ENCODE measurements around the gene SLC30A7.

Gene SLC30A7

DNA sequence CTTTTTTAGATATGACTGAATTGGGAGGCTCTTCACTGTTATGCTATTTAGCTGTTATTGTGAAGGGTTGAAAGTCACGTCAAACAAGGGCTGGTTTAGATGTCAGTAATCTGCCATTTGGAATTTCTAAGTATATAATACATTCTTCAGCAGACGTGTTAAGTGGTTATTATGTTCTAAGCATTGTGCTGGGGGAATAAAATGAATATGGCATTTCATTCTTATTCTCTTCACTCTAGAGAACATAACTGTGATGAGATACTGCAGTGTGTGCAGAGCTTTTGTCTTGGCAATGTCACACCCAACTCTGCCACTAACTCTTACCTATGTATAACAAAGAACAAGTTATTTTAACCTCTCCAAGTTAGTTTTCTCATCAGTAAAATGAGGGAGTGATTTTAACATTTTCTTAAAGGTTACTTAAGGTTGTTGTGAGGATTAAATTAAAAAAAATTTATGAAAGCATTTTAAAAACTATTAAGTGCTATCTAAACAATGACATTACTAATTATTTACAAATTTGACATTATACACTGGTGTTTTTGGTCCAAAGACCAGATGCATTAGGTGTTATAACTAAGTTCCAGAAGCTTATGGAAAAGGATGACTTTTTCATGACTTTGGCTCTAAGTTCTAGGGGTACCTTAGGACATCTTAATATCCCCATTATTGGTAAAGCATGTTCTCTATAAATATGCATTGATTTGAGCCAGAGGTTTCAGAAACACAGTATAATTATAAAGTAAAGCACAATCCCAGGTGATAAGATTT lies 58.3 kb downstream of the SLC30A7 start:
- H3K4me1 ChIP-seq (ENCODE audit: control insufficient read depth in 1 of 2, insufficient read depth in 2 of 2, low read length in 2 of 2) = peaks cover 0 to 7% of the 10 kb centered on the region in 2 donors
- no peaks in the 10 kb centered on the region for H3K9me3 ChIP-seq (ENCODE audit: control insufficient read depth in 1 of 2, low read length in 2 of 2)
- H3K36me3 ChIP-seq (ENCODE audit: control insufficient read depth in 1 of 2, insufficient read depth in 2 of 2, low read length in 2 of 2) = peaks cover 5 to 11% of the 10 kb centered on the region in 2 donors
- no peaks in the 10 kb centered on the region for H3K27me3 ChIP-seq (ENCODE audit: low read depth, low read length)
- no peak overlapping the region for H3K27ac ChIP-seq (ENCODE audit: low read length)
- no peak overlapping the region for H3K4me3 ChIP-seq (ENCODE audit: low read depth in 1 of 2, low read length in 2 of 2)

DNA sequence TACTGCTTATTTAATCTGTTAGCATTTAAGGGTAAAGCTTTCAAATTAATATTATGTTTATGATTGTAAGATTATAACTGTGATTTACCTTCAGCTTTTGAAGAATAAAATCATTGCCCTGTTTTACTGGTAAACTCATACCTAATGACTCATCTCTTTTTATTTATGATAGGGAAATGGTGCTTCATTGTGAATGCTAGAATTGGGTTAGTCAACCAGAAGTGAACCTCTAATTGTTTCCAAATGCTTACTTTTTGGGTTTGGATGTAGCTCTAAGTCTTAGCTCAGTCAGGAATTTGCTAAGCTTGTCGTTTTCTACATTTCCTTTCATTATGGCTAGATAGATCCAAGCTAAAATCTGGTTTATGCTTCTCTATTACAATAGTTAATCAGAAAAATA lies 59.4 kb downstream of the SLC30A7 start:
- H3K27ac ChIP-seq (ENCODE audit: low read length) = no peak overlapping the region
- H3K4me1 ChIP-seq (ENCODE audit: control insufficient read depth in 1 of 2, insufficient read depth in 2 of 2, low read length in 2 of 2) = peaks cover 0 to 3% of the 10 kb centered on the region in 2 donors
- no peak overlapping the region for H3K4me3 ChIP-seq (ENCODE audit: low read depth in 1 of 2, low read length in 2 of 2)
- no peaks in the 10 kb centered on the region for H3K9me3 ChIP-seq (ENCODE audit: control insufficient read depth in 1 of 2, low read length in 2 of 2)
- H3K27me3 ChIP-seq (ENCODE audit: low read depth, low read length) = no peaks in the 10 kb centered on the region
- peaks cover 5 to 11% of the 10 kb centered on the region in 2 donors for H3K36me3 ChIP-seq (ENCODE audit: control insufficient read depth in 1 of 2, insufficient read depth in 2 of 2, low read length in 2 of 2)

DNA sequence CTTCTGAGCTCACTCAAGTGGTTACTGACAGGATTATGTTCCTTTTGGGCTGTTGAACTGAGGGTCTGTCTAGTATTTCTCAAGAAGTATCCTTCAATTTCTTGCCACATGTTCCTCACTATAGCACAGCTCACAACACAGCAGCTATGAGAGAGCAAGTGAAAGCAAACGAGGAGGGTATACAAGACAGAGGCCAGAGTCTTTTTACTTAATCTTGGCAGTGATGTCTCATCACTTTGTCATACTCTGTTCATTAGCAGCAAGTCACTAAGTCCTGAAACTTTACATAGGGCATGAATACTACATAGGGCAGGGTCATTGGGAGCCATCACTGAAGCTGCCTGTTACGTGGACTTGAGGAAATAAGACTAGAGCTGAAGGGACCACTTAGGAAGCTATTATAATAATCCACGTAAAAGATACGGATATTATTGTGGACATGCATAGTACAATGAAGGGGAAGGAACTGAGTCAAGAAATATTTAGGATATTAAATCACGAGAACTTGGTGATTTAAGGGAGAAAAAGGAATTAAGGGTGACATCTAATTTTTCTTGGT lies 63.7 kb downstream of the SLC30A7 start:
- Histone ChIP-seq H3K27me3 (ENCODE audit: low read depth, low read length) (no peaks in the 10 kb centered on the region), H3K9me3 (ENCODE audit: control insufficient read depth in 1 of 2, low read length in 2 of 2) (no peaks in the 10 kb centered on the region), H3K27ac (ENCODE audit: low read length) (no peak overlapping the region), H3K36me3 (ENCODE audit: control insufficient read depth in 1 of 2, insufficient read depth in 2 of 2, low read length in 2 of 2) (no peaks in the 10 kb centered on the region), H3K4me3 (ENCODE audit: low read depth in 1 of 2, low read length in 2 of 2) (no peak overlapping the region), H3K4me1 (ENCODE audit: control insufficient read depth in 1 of 2, insufficient read depth in 2 of 2, low read length in 2 of 2) (no peaks in the 10 kb centered on the region)

DNA sequence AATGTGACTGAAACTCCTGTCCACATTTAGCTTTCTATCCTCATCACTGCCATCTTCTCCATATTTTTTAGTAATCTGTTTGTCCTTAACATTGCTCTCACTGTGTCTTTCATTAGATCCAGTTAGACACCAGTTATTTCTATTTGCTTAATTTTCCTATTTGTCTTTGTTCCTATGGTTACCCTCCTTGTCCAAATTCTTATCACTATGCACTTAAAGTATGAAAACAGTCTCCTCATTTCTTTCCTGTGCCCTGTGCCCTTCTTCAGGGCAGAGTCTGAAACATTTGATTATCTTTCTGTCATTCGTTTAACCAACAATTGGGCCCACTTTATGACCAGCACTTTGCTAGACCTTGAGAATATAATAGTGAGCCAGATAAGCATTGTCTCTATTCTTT lies 64.2 kb downstream of the SLC30A7 start:
- no peaks in the 10 kb centered on the region for H3K4me1 ChIP-seq (ENCODE audit: control insufficient read depth in 1 of 2, insufficient read depth in 2 of 2, low read length in 2 of 2)
- peaks cover 2% of the 10 kb centered on the region in 2 donors for H3K36me3 ChIP-seq (ENCODE audit: control insufficient read depth in 1 of 2, insufficient read depth in 2 of 2, low read length in 2 of 2)
- H3K9me3 ChIP-seq (ENCODE audit: control insufficient read depth in 1 of 2, low read length in 2 of 2) = no peaks in the 10 kb centered on the region
- no peak overlapping the region for H3K27ac ChIP-seq (ENCODE audit: low read length)
- H3K4me3 ChIP-seq (ENCODE audit: low read depth in 1 of 2, low read length in 2 of 2) = no peak overlapping the region
- no peaks in the 10 kb centered on the region for H3K27me3 ChIP-seq (ENCODE audit: low read depth, low read length)

DNA sequence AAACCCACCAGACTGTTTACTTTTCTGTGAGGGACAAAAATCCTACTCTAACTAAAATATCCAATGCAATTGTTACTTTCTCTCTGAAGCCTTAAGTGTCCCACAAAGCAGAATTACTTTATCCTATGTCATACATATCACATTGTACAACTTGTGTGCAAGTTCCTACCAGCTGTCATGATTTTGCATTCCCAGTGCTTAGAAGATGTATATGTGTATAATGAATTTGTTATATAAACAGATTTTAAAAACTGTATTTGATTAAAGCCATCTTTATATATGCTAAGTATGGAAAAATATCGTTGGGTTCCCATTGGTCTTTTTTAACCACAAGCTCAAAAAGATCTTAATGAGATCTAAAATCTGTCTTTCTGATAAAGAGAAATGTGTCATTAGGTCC lies 72.7 kb downstream of the SLC30A7 start:
- peaks cover 16 to 24% of the 10 kb centered on the region in 2 donors for H3K36me3 ChIP-seq (ENCODE audit: control insufficient read depth in 1 of 2, insufficient read depth in 2 of 2, low read length in 2 of 2)
- no peak overlapping the region for H3K4me3 ChIP-seq (ENCODE audit: low read depth in 1 of 2, low read length in 2 of 2)
- no peaks in the 10 kb centered on the region for H3K9me3 ChIP-seq (ENCODE audit: control insufficient read depth in 1 of 2, low read length in 2 of 2)
- no peaks in the 10 kb centered on the region for H3K27me3 ChIP-seq (ENCODE audit: low read depth, low read length)
- no peaks in the 10 kb centered on the region for H3K4me1 ChIP-seq (ENCODE audit: control insufficient read depth in 1 of 2, insufficient read depth in 2 of 2, low read length in 2 of 2)
- no peak overlapping the region for H3K27ac ChIP-seq (ENCODE audit: low read length)

DNA sequence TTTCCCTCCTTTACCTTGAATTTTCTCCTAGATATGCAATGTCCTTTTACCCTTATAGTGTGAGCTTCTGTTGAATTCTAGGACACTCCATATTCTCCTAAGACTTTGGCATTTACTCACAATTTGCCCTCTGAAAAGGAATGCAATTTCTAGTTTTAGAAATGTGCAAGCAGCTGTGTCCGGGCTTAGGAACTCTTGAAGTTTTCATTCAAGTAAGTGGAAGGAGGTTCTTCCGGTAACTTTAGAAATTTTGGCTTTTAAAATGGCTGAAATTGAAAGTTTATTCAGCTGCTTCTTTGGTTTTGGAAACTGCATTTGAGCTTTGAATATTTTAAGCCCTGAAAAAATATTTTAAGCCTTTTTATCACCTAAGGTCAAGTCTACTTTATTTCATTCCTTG lies 73.4 kb downstream of the SLC30A7 start:
- Histone ChIP-seq H3K4me3 (ENCODE audit: low read depth in 1 of 2, low read length in 2 of 2) (no peak overlapping the region), H3K4me1 (ENCODE audit: control insufficient read depth in 1 of 2, insufficient read depth in 2 of 2, low read length in 2 of 2) (no peaks in the 10 kb centered on the region), H3K36me3 (ENCODE audit: control insufficient read depth in 1 of 2, insufficient read depth in 2 of 2, low read length in 2 of 2) (peaks cover 16 to 24% of the 10 kb centered on the region in 2 donors), H3K27me3 (ENCODE audit: low read depth, low read length) (no peaks in the 10 kb centered on the region), H3K27ac (ENCODE audit: low read length) (no peak overlapping the region), H3K9me3 (ENCODE audit: control insufficient read depth in 1 of 2, low read length in 2 of 2) (no peaks in the 10 kb centered on the region)

DNA sequence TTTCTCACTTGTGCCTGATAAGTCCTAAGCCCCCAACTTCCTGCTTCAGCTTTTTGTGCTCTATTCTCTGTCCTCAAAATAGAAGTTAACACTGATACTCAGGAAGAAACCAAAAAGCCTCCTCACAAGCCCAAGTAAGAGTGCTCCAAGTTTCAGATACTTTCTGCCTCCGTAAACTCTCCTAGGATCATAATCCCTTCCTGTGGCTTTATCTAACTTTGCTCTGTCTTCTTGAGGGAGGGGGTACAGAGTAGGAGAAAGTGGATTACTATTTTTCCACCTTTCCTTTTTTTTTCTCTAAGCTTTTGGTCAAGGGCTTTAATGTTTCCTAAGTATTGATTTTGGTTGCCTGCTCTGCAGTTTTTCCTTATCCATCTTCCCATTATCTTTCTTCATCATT lies 75.1 kb downstream of the SLC30A7 start:
- no peaks in the 10 kb centered on the region for H3K4me1 ChIP-seq (ENCODE audit: control insufficient read depth in 1 of 2, insufficient read depth in 2 of 2, low read length in 2 of 2)
- no peak overlapping the region for H3K27ac ChIP-seq (ENCODE audit: low read length)
- no peaks in the 10 kb centered on the region for H3K27me3 ChIP-seq (ENCODE audit: low read depth, low read length)
- H3K9me3 ChIP-seq (ENCODE audit: control insufficient read depth in 1 of 2, low read length in 2 of 2) = no peaks in the 10 kb centered on the region
- H3K4me3 ChIP-seq (ENCODE audit: low read depth in 1 of 2, low read length in 2 of 2) = no peak overlapping the region
- H3K36me3 ChIP-seq (ENCODE audit: control insufficient read depth in 1 of 2, insufficient read depth in 2 of 2, low read length in 2 of 2) = peaks cover 9 to 15% of the 10 kb centered on the region in 2 donors

DNA sequence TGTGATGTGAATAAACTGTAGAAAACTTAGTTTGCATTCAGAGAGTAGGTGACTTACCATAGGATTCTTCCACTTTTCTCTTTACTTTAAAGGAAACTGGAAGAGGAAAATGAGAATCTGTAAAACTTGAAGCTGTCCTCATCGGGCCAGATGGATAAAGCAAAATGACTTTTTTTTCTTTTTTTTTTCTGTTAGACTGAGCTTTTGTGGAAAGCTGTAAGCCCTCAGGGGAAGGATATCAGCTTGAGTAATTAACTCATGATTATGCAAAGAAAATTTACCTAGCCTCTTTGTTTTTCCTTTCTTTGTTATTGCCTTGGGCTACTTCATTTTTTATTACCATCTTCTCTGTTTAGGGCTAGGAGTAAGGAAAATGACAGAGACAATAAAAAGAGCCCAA lies 76.3 kb downstream of the SLC30A7 start:
- Histone ChIP-seq H3K36me3 (ENCODE audit: control insufficient read depth in 1 of 2, insufficient read depth in 2 of 2, low read length in 2 of 2) (peaks cover 5 to 11% of the 10 kb centered on the region in 2 donors), H3K27me3 (ENCODE audit: low read depth, low read length) (no peaks in the 10 kb centered on the region)

DNA sequence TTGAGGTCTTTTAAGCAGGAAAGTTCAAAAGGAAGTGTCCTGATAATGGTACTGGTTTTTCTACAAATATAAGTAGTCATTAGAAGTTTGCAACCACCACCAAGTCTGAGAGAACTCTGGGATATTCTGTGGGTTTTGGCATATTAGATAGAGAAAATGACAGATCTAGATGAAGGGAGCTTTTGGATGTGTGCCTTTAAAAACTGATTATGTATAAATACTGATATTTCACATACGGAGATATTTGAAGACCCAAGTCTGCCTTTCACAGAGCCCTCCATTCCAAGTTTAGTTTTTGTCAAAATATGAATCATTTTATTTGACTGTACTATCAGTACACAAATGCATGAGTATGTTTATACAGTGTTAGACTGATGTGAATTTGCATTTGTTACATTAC lies 81.0 kb downstream of the SLC30A7 start:
- no peaks in the 10 kb centered on the region for H3K9me3 ChIP-seq (ENCODE audit: control insufficient read depth in 1 of 2, low read length in 2 of 2)
- no peak overlapping the region for H3K27ac ChIP-seq (ENCODE audit: low read length)

More for the DNA sequence above, 76.3 kb downstream of the SLC30A7 start:
- no peaks in the 10 kb centered on the region for H3K4me1 ChIP-seq (ENCODE audit: control insufficient read depth in 1 of 2, insufficient read depth in 2 of 2, low read length in 2 of 2)
- no peak overlapping the region for H3K27ac ChIP-seq (ENCODE audit: low read length)
- H3K4me3 ChIP-seq (ENCODE audit: low read depth in 1 of 2, low read length in 2 of 2) = no peak overlapping the region
- H3K9me3 ChIP-seq (ENCODE audit: control insufficient read depth in 1 of 2, low read length in 2 of 2) = no peaks in the 10 kb centered on the region

DNA sequence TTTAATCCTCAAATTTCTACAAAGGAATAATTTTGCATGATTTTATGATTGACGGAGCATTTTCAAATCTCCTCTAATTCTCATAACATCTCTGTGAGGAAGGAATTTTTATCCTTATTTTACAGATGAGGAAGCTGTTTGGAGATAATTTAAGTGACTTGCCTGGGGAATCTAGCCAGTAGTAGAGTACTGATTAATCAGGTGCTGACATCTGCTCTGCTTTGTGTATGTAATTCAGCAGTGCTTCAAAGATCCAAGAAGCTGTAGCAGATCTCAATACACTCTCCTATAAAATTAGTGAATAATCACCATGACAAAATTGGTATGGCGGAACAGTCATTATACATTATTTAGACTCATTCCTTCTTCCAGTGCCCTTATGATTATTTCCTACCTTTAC lies 83.7 kb downstream of the SLC30A7 start:
- Histone ChIP-seq H3K4me1 (ENCODE audit: control insufficient read depth in 1 of 2, insufficient read depth in 2 of 2, low read length in 2 of 2) (peaks cover 0 to 5% of the 10 kb centered on the region in 2 donors), H3K36me3 (ENCODE audit: control insufficient read depth in 1 of 2, insufficient read depth in 2 of 2, low read length in 2 of 2) (peaks cover 5 to 12% of the 10 kb centered on the region in 2 donors), H3K9me3 (ENCODE audit: control insufficient read depth in 1 of 2, low read length in 2 of 2) (no peaks in the 10 kb centered on the region), H3K4me3 (ENCODE audit: low read depth in 1 of 2, low read length in 2 of 2) (no peak overlapping the region), H3K27me3 (ENCODE audit: low read depth, low read length) (no peaks in the 10 kb centered on the region), H3K27ac (ENCODE audit: low read length) (no peak overlapping the region)

More for the DNA sequence above, 81.0 kb downstream of the SLC30A7 start:
- Histone ChIP-seq H3K4me3 (ENCODE audit: low read depth in 1 of 2, low read length in 2 of 2) (no peak overlapping the region), H3K36me3 (ENCODE audit: control insufficient read depth in 1 of 2, insufficient read depth in 2 of 2, low read length in 2 of 2) (peaks cover 5 to 6% of the 10 kb centered on the region in 2 donors), H3K27me3 (ENCODE audit: low read depth, low read length) (no peaks in the 10 kb centered on the region), H3K4me1 (ENCODE audit: control insufficient read depth in 1 of 2, insufficient read depth in 2 of 2, low read length in 2 of 2) (peaks cover 0 to 5% of the 10 kb centered on the region in 2 donors)

DNA sequence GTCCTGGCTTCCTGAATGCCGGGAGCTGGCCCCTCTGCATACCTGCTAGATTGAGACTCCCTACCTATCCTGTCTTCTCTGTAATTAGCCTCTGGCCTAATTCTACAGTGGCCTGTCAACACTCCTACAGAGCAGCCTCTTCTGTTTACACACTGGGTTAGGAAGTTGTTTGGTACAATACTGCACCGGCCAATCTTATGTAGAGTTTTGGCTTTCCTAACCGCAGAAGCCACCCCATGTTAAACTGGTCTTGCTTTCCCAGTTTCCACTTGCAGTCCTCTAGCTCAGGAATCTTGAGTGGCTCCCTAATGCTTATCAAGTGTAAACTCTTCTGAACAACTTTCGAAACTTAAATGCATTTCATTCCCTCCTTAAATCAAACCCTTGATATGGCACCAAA lies 86.9 kb downstream of the SLC30A7 start:
- peaks cover 0 to 5% of the 10 kb centered on the region in 2 donors for H3K4me1 ChIP-seq (ENCODE audit: control insufficient read depth in 1 of 2, insufficient read depth in 2 of 2, low read length in 2 of 2)
- H3K27me3 ChIP-seq (ENCODE audit: low read depth, low read length) = no peaks in the 10 kb centered on the region
- no peak overlapping the region for H3K27ac ChIP-seq (ENCODE audit: low read length)
- H3K9me3 ChIP-seq (ENCODE audit: control insufficient read depth in 1 of 2, low read length in 2 of 2) = no peaks in the 10 kb centered on the region
- no peak overlapping the region for H3K4me3 ChIP-seq (ENCODE audit: low read depth in 1 of 2, low read length in 2 of 2)
- peaks cover 4 to 7% of the 10 kb centered on the region in 2 donors for H3K36me3 ChIP-seq (ENCODE audit: control insufficient read depth in 1 of 2, insufficient read depth in 2 of 2, low read length in 2 of 2)

All from muscle layer of duodenum (tissue), 2 donors.